K562 (cell line): ENCODE results near the gene BMAL1. TPM values are rescaled to one million over a fixed set of nuclear protein-coding genes. Genes with fewer than 3 reads are reported as not detected.

Experiments used
- ATAC-seq: fragments of 200-7000 bp; cut with Tn5 transposase; 3 replicates; pipeline ENCODE4 v1.9.1; 2020; ENCODE audit warnings: moderate library complexity
- BruUV-seq: library from RNA; stranded (reverse); fragments of 400-500 nt; replicated peaks from 2 replicates; lab custom pipeline; 2021; lab: Mats Ljungman, UMichigan
- CTCF ChIA-PET: fragments of 300-600 bp; formaldehyde crosslinking; extraction: SDS; loops from one replicate; lab custom pipeline; 2021; ENCODE audit warnings: low intra/inter-chr PET ratio; lab: Yijun Ruan, JAX
- POLR2A ChIA-PET: fragments of 300-600, 350-650 bp; sonication (Branson Sonifier 250); formaldehyde crosslinking; extraction: SDS; loops from one replicate; lab custom pipeline; 2021; ENCODE audit warnings: antibody characterized with exemption, inconsistent platforms; lab: Yijun Ruan, JAX
- DNase-seq, 4 experiments: peaks; one replicate each; pipeline versions ENCODE4 v3.0.0 to v3.0.0-alpha.2; 2011 to 2018; ENCODE audit warnings: low spot score in 3 of 4, mixed read lengths in 3 of 4; ENCODE audit errors: extremely low read depth in 1 of 4
- FAIRE-seq: peaks from 2 replicates; lab custom pipeline; 2011; peaks lifted over from hg19 to GRCh38; lab: Jason Lieb, UNC
- H2AFZ ChIP-seq: 2 replicates; pipeline ENCODE4 v1.6.0; 2011; ENCODE audit warnings: low read depth, low read length, control low read depth, inconsistent platforms
- H3K27ac ChIP-seq: fragments of 200-600 bp; 3 replicates; pipeline ENCODE4 v1.8.0; 2011; ENCODE audit warnings: low read depth, mild to moderate bottlenecking, control low read depth, inconsistent platforms, low read length, moderate library complexity, mixed read lengths; ENCODE audit errors: extremely low read depth
- H3K27me3 ChIP-seq, 2 experiments: fragments of 300-600 bp in 1 of 2; 2 replicates in 1 of 2; 3 replicates in 1 of 2; pipeline versions ENCODE4 v1.6.0 to v1.8.0; 2011; ENCODE audit warnings: inconsistent platforms in 2 of 2, low read length in 2 of 2, mild to moderate bottlenecking in 1 of 2, mixed read lengths in 1 of 2, moderate library complexity in 1 of 2; ENCODE audit not compliant: control insufficient read depth in 2 of 2, insufficient read depth in 2 of 2
- H3K36me3 ChIP-seq: fragments of 300-600 bp; 3 replicates; pipeline ENCODE4 v1.8.0; 2011; ENCODE audit warnings: mild to moderate bottlenecking, low read length, inconsistent platforms; ENCODE audit not compliant: control insufficient read depth, insufficient read depth
- H3K4me1 ChIP-seq, 2 experiments: fragments of 200-600 bp in 1 of 2; replicated peaks in 1 of 2; 2 replicates in 1 of 2; 3 replicates in 1 of 2; pipeline versions ENCODE4 v1.5.1 to v1.8.0; 2011; ENCODE audit warnings: inconsistent platforms in 2 of 2, low read length in 2 of 2, mild to moderate bottlenecking in 1 of 2, mixed read lengths in 1 of 2, moderate library complexity in 1 of 2; ENCODE audit not compliant: control insufficient read depth in 2 of 2, insufficient read depth in 2 of 2
- H3K4me2 ChIP-seq: 2 replicates; pipeline ENCODE4 v1.6.1; 2011; ENCODE audit warnings: low read length, control low read depth, inconsistent platforms, mixed read lengths; ENCODE audit not compliant: insufficient read depth
- H3K4me3 ChIP-seq: fragments of 200-600 bp; sonication (generic), shearing (Covaris generic); 2 replicates; pipeline ENCODE4 v1.5.1; 2016; ENCODE audit warnings: control low read depth, inconsistent platforms
- H3K79me2 ChIP-seq: fragments of 200-600 bp; 3 replicates; pipeline ENCODE4 v1.8.0; 2011; ENCODE audit warnings: low read length, inconsistent platforms; ENCODE audit not compliant: control insufficient read depth, insufficient read depth
- H3K9ac ChIP-seq, 2 experiments: 2 replicates each; pipeline versions ENCODE4 v1.6.0 to v1.6.1; 2011; ENCODE audit warnings: low read depth in 2 of 2, low read length in 2 of 2, control low read depth in 1 of 2, inconsistent platforms in 1 of 2, mild to moderate bottlenecking in 1 of 2, mixed read lengths in 1 of 2; ENCODE audit not compliant: insufficient read depth in 1 of 2
- H3K9me1 ChIP-seq: one replicate; pipeline ENCODE4 v1.6.0; 2011; ENCODE audit warnings: inconsistent platforms, mild to moderate bottlenecking, low read length, moderate library complexity; ENCODE audit not compliant: control insufficient read depth, insufficient read depth
- H3K9me3 ChIP-seq: replicated peaks from 2 replicates; pipeline ENCODE4 v1.5.1; 2011; ENCODE audit warnings: low read depth, low read length, inconsistent platforms; ENCODE audit not compliant: control insufficient read depth, insufficient read depth
- H4K20me1 ChIP-seq: replicated peaks from 2 replicates; pipeline ENCODE4 v1.6.1; 2011; ENCODE audit warnings: low read length, inconsistent platforms, mixed read lengths; ENCODE audit not compliant: control insufficient read depth, insufficient read depth
- ESRRB ChIP-seq: fragments of 250-450 bp; sonication (Bioruptor Pico); IDR thresholded peaks from 2 replicates; pipeline ENCODE4 v1.5.0; 2020; ENCODE audit warnings: mild to moderate bottlenecking, moderate library complexity, borderline replicate concordance
- FOXO4 ChIP-seq: fragments of 450-650 bp; formaldehyde crosslinking; IDR thresholded peaks from 2 replicates; pipeline ENCODE4 v1.4.0; 2020; ENCODE audit warnings: mild to moderate bottlenecking, moderate library complexity
- HDAC2 ChIP-seq: fragments of 450-650 bp; IDR thresholded peaks from 2 replicates; pipeline ENCODE4 v1.6.1; 2016; ENCODE audit warnings: mild to moderate bottlenecking
- HNRNPK ChIP-seq: fragments of 200-400 bp; formaldehyde crosslinking; IDR thresholded peaks from one replicate; pipeline ENCODE4 v1.6.1; 2018; ENCODE audit warnings: mild to moderate bottlenecking, low read depth, low read length; ENCODE audit not compliant: poor library complexity, severe bottlenecking
- HOMEZ ChIP-seq: fragments of 250-450 bp; sonication (Bioruptor Pico); IDR thresholded peaks from 2 replicates; pipeline ENCODE4 v1.4.0; 2020; ENCODE audit warnings: mild to moderate bottlenecking, moderate library complexity
- IFI16 ChIP-seq: fragments of 250-450 bp; sonication (Bioruptor Pico); IDR thresholded peaks from 2 replicates; pipeline ENCODE4 v2.1.2; 2022; ENCODE audit warnings: mild to moderate bottlenecking, inconsistent platforms
- MNT ChIP-seq, 2 experiments: fragments of 450-650 bp; conservative IDR thresholded peaks; 2 replicates each; pipeline ENCODE4 v1.6.1; 2017; ENCODE audit warnings: mild to moderate bottlenecking in 2 of 2, moderate library complexity in 2 of 2
- TARDBP ChIP-seq: fragments of 450-650 bp; IDR thresholded peaks from 2 replicates; pipeline ENCODE4 v1.6.1; 2016
- ZNF124 ChIP-seq: sonication (generic); formaldehyde crosslinking; IDR thresholded peaks from 2 replicates; pipeline ENCODE4 v1.8.1; 2022; ENCODE audit warnings: missing genetic modification reagents
- ZNF133 ChIP-seq: fragments of 250-450 bp; sonication (Bioruptor Pico); IDR thresholded peaks from 2 replicates; pipeline ENCODE4 v1.4.0; 2020; ENCODE audit warnings: mild to moderate bottlenecking
- ZNF263 ChIP-seq: sonication (generic); formaldehyde crosslinking; IDR thresholded peaks from 2 replicates; pipeline ENCODE4 v1.8.0; 2022; ENCODE audit warnings: mild to moderate bottlenecking, missing genetic modification reagents, borderline replicate concordance
- ZNF277 ChIP-seq: fragments of 250-450 bp; sonication (Bioruptor Pico); IDR thresholded peaks from 2 replicates; pipeline ENCODE4 v1.8.0; 2022; ENCODE audit warnings: inconsistent platforms, mild to moderate bottlenecking, moderate library complexity, borderline replicate concordance
- ZNF347 ChIP-seq: fragments of 450-650 bp; formaldehyde crosslinking; IDR thresholded peaks from 2 replicates; pipeline ENCODE4 v1.4.0; 2020; ENCODE audit warnings: low read depth, mild to moderate bottlenecking, moderate library complexity
- ZNF707 ChIP-seq: fragments of 250-450 bp; sonication (Bioruptor Pico); conservative IDR thresholded peaks from 2 replicates; pipeline ENCODE4 v1.8.0; 2022; ENCODE audit warnings: inconsistent platforms, mild to moderate bottlenecking, moderate library complexity
- WGBS: fragments of 100-300 bp; shearing (Covaris generic); methylation state at CpG from one replicate; pipeline ENCODE4 v1.1.6; 2016; ENCODE audit warnings: low coverage, mixed read lengths; ENCODE audit not compliant: insufficient coverage; ENCODE audit errors: missing lambda C conversion rate; 5-methylcytosine and 5-hydroxymethylcytosine counted together
- in situ Hi-C: fragments of 300-500 bp; cut with MboI; formaldehyde crosslinking; loops from 4 replicates; pipeline ENCODE4 v1.15.0; 2018; ENCODE audit warnings: inconsistent platforms, mixed read lengths
- intact Hi-C: fragments of 100-400 bp; cut with micrococcal nuclease; formaldehyde crosslinking; loops from 2 replicates; pipeline ENCODE4 v1.14.2; 2022
- polyA plus RNA-seq, 8 experiments: library from polyadenylated mRNA; depleted of rRNA in 4 of 8; stranded (reverse) in 5 of 8; unstranded in 3 of 8; fragments of >200 nt; fragmentation: Nextera tagmentation in 2 of 8; fragmentation: Illumina TruSeq in 1 of 8; extraction: Ambion mirVana in 2 of 8; extraction: Trizol in 1 of 8; gene quantifications; 2 replicates each; pipeline versions ENCODE4 v1.2.1 to v1.2.3, GENCODE V29; 2011 to 2014; ENCODE audit warnings: inconsistent platforms in 1 of 8, missing spikeins in 1 of 8
- total RNA-seq, 7 experiments: library from RNA; depleted of rRNA in 6 of 7; stranded (reverse); fragments of >200 nt in 6 of 7; fragmentation: Illumina TruSeq in 2 of 7; extraction: Trizol in 2 of 7; gene quantifications; 2 replicates each; pipeline versions ENCODE4 v1.2.1 to v1.2.3, GENCODE V29; 2011 to 2021; ENCODE audit warnings: low replicate concordance in 1 of 7

Gene BMAL1
- total and polyA plus RNA-seq, 9 of the 15 experiments (the other 6 are each of a cell fraction or from before 2014, with no cell fraction given): 0.14 to 2.4 (median 0.64) TPM

- TF ChIP-seq ZNF277 (CRISPR knock-in tag) (no peak), TARDBP (no peak), ZNF124 (CRISPR knock-in tag) (no peak), HOMEZ (no peak), MNT (conservative IDR thresholded peaks at IDR 0.05) (no peak), ZNF707 (CRISPR knock-in tag) (no peak)
Measured at GRCh38 chr11:13252438-13252837, 25.2 kb upstream of the BMAL1 start (continued).

- ChIA-PET POLR2A (interaction anchor here (1.5 kb wide), 1 partner anchor 9 kb away, joined by 5 read pairs; no protein-coding TSS in a partner anchor), CTCF (no interaction called here)
- DNase-seq: no peak
- H3K79me2 ChIP-seq: no peaks in the 10 kb centered on the region
- WGBS: 0% methylated on average over 3 of the region's 3 CpGs
- H3K36me3 ChIP-seq: no peaks in the 10 kb centered on the region
- in situ Hi-C loops (no loop called here), intact Hi-C loops (no loop called here)
- H3K9me1 ChIP-seq: no peaks in the 10 kb centered on the region
- ATAC-seq: no peak
- H4K20me1 ChIP-seq: no peaks in the 10 kb centered on the region
- no peak overlapping the region for H3K4me3 ChIP-seq
- no peak overlapping the region for H3K9ac ChIP-seq
- H3K27ac ChIP-seq: no peak overlapping the region
- no peak overlapping the region for H2AFZ ChIP-seq
- no TSS peak for BruUV-seq
- H3K4me1 ChIP-seq: no peaks in the 10 kb centered on the region; a peak in 2 of 5 replicates
- H3K9me3 ChIP-seq: no peaks in the 10 kb centered on the region
- H3K27me3 ChIP-seq: peaks cover 4 to 21% of the 10 kb centered on the region in 2 experiments; a peak in 4 of 5 replicates
- H3K4me2 ChIP-seq: no peak overlapping the region
- no peak for FAIRE-seq
- no peak for TF ChIP-seq ESRRB (CRISPR knock-in tag)
- no peak for TF ChIP-seq ZNF263 (CRISPR knock-in tag)
- no peak for TF ChIP-seq ZNF347 (CRISPR knock-in tag)
- TF ChIP-seq HNRNPK: no peak
- TF ChIP-seq FOXO4 (CRISPR knock-in tag): no peak
- TF ChIP-seq IFI16 (CRISPR knock-in tag): no peak
- no peak for TF ChIP-seq ZNF133 (CRISPR knock-in tag)
- no peak for TF ChIP-seq HDAC2
Measured at GRCh38 chr11:13256216-13256615, 21.4 kb upstream of the BMAL1 start.
